DOHH2 (cell line): Measurements from ENCODE around the gene HNRNPAB.

Source experiments
- H3F3A ChIP-seq: fragments of 200-600 bp; sonication (generic), shearing (Covaris generic); 2 replicates; pipeline ENCODE4 v1.6.0; 2016; ENCODE audit warnings: antibody characterized with exemption, mild to moderate bottlenecking; ENCODE audit not compliant: control insufficient read depth, insufficient read depth
- H3K27ac ChIP-seq: fragments of 200-600 bp; sonication (generic); 2 replicates; pipeline ENCODE4 v1.5.1; 2014; ENCODE audit warnings: low read depth, mild to moderate bottlenecking, low read length, moderate library complexity
- H3K27me3 ChIP-seq: fragments of 200-600 bp; sonication (generic); 2 replicates; pipeline ENCODE4 v1.6.1; 2014; ENCODE audit warnings: mild to moderate bottlenecking, low read length, mixed read lengths; ENCODE audit not compliant: control insufficient read depth
- H3K36me3 ChIP-seq: fragments of 200-600 bp; sonication (generic); 2 replicates; pipeline ENCODE4 v1.6.1; 2014; ENCODE audit warnings: mild to moderate bottlenecking, low read length, moderate library complexity, mixed read lengths; ENCODE audit not compliant: control insufficient read depth
- H3K4me1 ChIP-seq: fragments of 200-600 bp; sonication (generic); 2 replicates; pipeline ENCODE4 v1.6.1; 2014; ENCODE audit warnings: mild to moderate bottlenecking, low read length, mixed read lengths; ENCODE audit not compliant: control insufficient read depth
- H3K4me2 ChIP-seq: fragments of 200-600 bp; sonication (generic); 2 replicates; pipeline ENCODE4 v1.6.0; 2014; ENCODE audit warnings: mild to moderate bottlenecking, low read length, moderate library complexity
- H3K4me3 ChIP-seq: fragments of 200-600 bp; sonication (generic); 2 replicates; pipeline ENCODE4 v1.5.1; 2014; ENCODE audit warnings: mild to moderate bottlenecking, low read length, mixed read lengths
- H3K79me2 ChIP-seq: fragments of 200-600 bp; sonication (generic); 2 replicates; pipeline ENCODE4 v1.6.1; 2014; ENCODE audit warnings: mild to moderate bottlenecking, low read length, mixed read lengths; ENCODE audit not compliant: control insufficient read depth
- H3K9me2 ChIP-seq: fragments of 200-600 bp; sonication (generic); replicated peaks from 2 replicates; pipeline ENCODE4 v1.6.1; 2014; ENCODE audit warnings: mild to moderate bottlenecking, low read length, mixed read lengths; ENCODE audit not compliant: control insufficient read depth
- H3K9me3 ChIP-seq: fragments of 200-600 bp; sonication (generic); 2 replicates; pipeline ENCODE4 v1.6.1; 2014; ENCODE audit warnings: antibody characterized with exemption, low read length, mixed read lengths; ENCODE audit not compliant: control insufficient read depth, insufficient read depth
- H4K20me1 ChIP-seq: fragments of 200-600 bp; sonication (generic); 2 replicates; pipeline ENCODE4 v1.6.0; 2014; ENCODE audit warnings: low read depth, mild to moderate bottlenecking, antibody characterized with exemption, low read length, moderate library complexity; ENCODE audit not compliant: control insufficient read depth, insufficient read depth
- CTCF ChIP-seq: fragments of 200-600 bp; sonication (generic); IDR thresholded peaks from one replicate; pipeline ENCODE4 v1.5.1; 2014; ENCODE audit warnings: antibody characterized with exemption, mild to moderate bottlenecking, low read depth, low read length; ENCODE audit not compliant: poor library complexity, severe bottlenecking
- EZH2phosphoT487 ChIP-seq: fragments of 200-600 bp; sonication (generic); IDR thresholded peaks from 2 replicates; pipeline ENCODE4 v1.6.1; 2017; ENCODE audit warnings: borderline replicate concordance, mild to moderate bottlenecking, antibody characterized with exemption, low read length, moderate library complexity, mixed read lengths

HNRNPAB gene

GRCh38 chr5:178201927-178202235, 2.5 kb upstream of the HNRNPAB start:
- H3K79me2 ChIP-seq, result peaks cover 40% of the 10 kb centered on the region
- H3K9me3 ChIP-seq, result no peaks in the 10 kb centered on the region
- no peak overlapping the region for H3K4me3 ChIP-seq
- TF ChIP-seq EZH2phosphoT487 (no peak), CTCF (no peak)
- no peak overlapping the region for H3K27ac ChIP-seq
- peaks cover 22% of the 10 kb centered on the region for H3K36me3 ChIP-seq
- H3F3A ChIP-seq, result peaks cover 16% of the 10 kb centered on the region
- peaks cover 16% of the 10 kb centered on the region for H4K20me1 ChIP-seq
- peaks cover 17% of the 10 kb centered on the region for H3K4me1 ChIP-seq
- H3K9me2 ChIP-seq, result no peaks in the 10 kb centered on the region
- H3K27me3 ChIP-seq, result no peaks in the 10 kb centered on the region
- H3K4me2 ChIP-seq, result no peak overlapping the region

- Histone ChIP-seq H3K4me2 (no peak overlapping the region), H3K9me3 (no peaks in the 10 kb centered on the region), H3K9me2 (no peaks in the 10 kb centered on the region), H3K4me1 (peaks cover 21% of the 10 kb centered on the region), H3K36me3 (peaks cover 29% of the 10 kb centered on the region), H3F3A (peaks cover 22% of the 10 kb centered on the region), H3K27ac (no peak overlapping the region), H3K4me3 (no peak overlapping the region), H3K27me3 (no peaks in the 10 kb centered on the region), H3K79me2 (peaks cover 46% of the 10 kb centered on the region), H4K20me1 (peaks cover 22% of the 10 kb centered on the region)
- no peak for TF ChIP-seq EZH2phosphoT487
- no peak for TF ChIP-seq CTCF
Measured at GRCh38 chr5:178202541-178202940, 1.8 kb upstream of the HNRNPAB start.

- Histone ChIP-seq H3K9me2 (no peaks in the 10 kb centered on the region), H3K9me3 (no peaks in the 10 kb centered on the region), H3K4me2 (peak overlapping the region; percentile 90), H3K4me1 (peaks cover 26% of the 10 kb centered on the region), H3K27me3 (no peaks in the 10 kb centered on the region), H4K20me1 (peaks cover 34% of the 10 kb centered on the region), H3K36me3 (peaks cover 41% of the 10 kb centered on the region), H3K79me2 (peaks cover 58% of the 10 kb centered on the region), H3F3A (peaks cover 34% of the 10 kb centered on the region), H3K27ac (peak overlapping the region; percentile 71), H3K4me3 (peak overlapping the region; percentile 90)
- TF ChIP-seq EZH2phosphoT487 (no peak), CTCF (no peak)
Measured at GRCh38 chr5:178203670-178204181, 607 bp upstream of the HNRNPAB start.
